Liver (tissue), 9 donors: Measurements from ENCODE around the gene AJAP1. TPM values are rescaled to one million over a fixed set of nuclear protein-coding genes. Genes with fewer than 3 reads are reported as not detected.

Experiments
- DNase-seq: peaks from one replicate; pipeline ENCODE4 v3.0.0-alpha.2; 2017; ENCODE audit warnings: low spot score
- H3K27ac ChIP-seq, 2 donors: one replicate each; pipeline ENCODE4 v1.7.0; 2013; ENCODE audit warnings: inconsistent platforms in 2 of 2, low read length in 2 of 2, control low read depth in 1 of 2, low read depth in 1 of 2, mild to moderate bottlenecking in 1 of 2
- H3K27me3 ChIP-seq, 4 donors: one replicate each; pipeline versions ENCODE4 v1.6.1 to v1.7.0; 2013; ENCODE audit warnings: low read length in 3 of 4, inconsistent platforms in 1 of 4, mild to moderate bottlenecking in 1 of 4, moderate library complexity in 1 of 4; ENCODE audit not compliant: control insufficient read depth in 4 of 4, insufficient read depth in 4 of 4
- H3K36me3 ChIP-seq, 4 donors: one replicate each; pipeline versions ENCODE4 v1.6.1 to v1.7.0; 2013; ENCODE audit warnings: low read length in 3 of 4, mild to moderate bottlenecking in 3 of 4, low read depth in 1 of 4, moderate library complexity in 1 of 4; ENCODE audit not compliant: control insufficient read depth in 4 of 4, insufficient read depth in 3 of 4
- H3K4me1 ChIP-seq, 4 donors: one replicate each; pipeline versions ENCODE4 v1.6.1 to v1.7.0; 2013; ENCODE audit warnings: low read length in 3 of 4, mild to moderate bottlenecking in 3 of 4, moderate library complexity in 1 of 4; ENCODE audit not compliant: control insufficient read depth in 4 of 4, insufficient read depth in 4 of 4
- H3K4me3 ChIP-seq, 3 donors: one replicate each; pipeline versions ENCODE4 v1.6.1 to v1.7.0; 2013; ENCODE audit warnings: low read length in 3 of 3, control low read depth in 1 of 3, low read depth in 1 of 3, mild to moderate bottlenecking in 1 of 3
- H3K9ac ChIP-seq, 2 donors: one replicate each; pipeline ENCODE4 v1.7.0; 2013; ENCODE audit warnings: low read length in 2 of 2, mild to moderate bottlenecking in 2 of 2, moderate library complexity in 2 of 2, control low read depth in 1 of 2, low read depth in 1 of 2
- H3K9me3 ChIP-seq, 4 donors: one replicate each; pipeline versions ENCODE4 v1.6.1 to v1.7.0; 2013; ENCODE audit warnings: low read length in 3 of 4; ENCODE audit not compliant: control insufficient read depth in 4 of 4
- ATF3 ChIP-seq: IDR thresholded peaks from 2 replicates; pipeline ENCODE4 v1.6.1; 2016; ENCODE audit warnings: antibody characterized with exemption
- CTCF ChIP-seq: fragments of 150-350 bp; IDR thresholded peaks from 2 replicates; pipeline ENCODE4 v1.5.1; 2017; ENCODE audit warnings: improper control_type of control experiment, low read depth, low read length; ENCODE audit not compliant: missing input control
- EGR1 ChIP-seq, 2 donors: IDR thresholded peaks; 2 replicates each; pipeline ENCODE4 v1.6.1; 2016 to 2018; ENCODE audit warnings: antibody characterized with exemption in 2 of 2, low read depth in 2 of 2
- GABPA ChIP-seq, 2 donors: IDR thresholded peaks in 1 of 2; conservative IDR thresholded peaks in 1 of 2; 2 replicates each; pipeline ENCODE4 v1.6.1; 2016; ENCODE audit warnings: antibody characterized with exemption in 2 of 2, mild to moderate bottlenecking in 1 of 2, moderate library complexity in 1 of 2
- HNF4A ChIP-seq, 2 donors: conservative IDR thresholded peaks; 2 replicates each; pipeline ENCODE4 v1.6.1; 2016; ENCODE audit warnings: antibody characterized with exemption in 2 of 2, mild to moderate bottlenecking in 2 of 2
- HNF4G ChIP-seq: IDR thresholded peaks from 2 replicates; pipeline ENCODE4 v1.6.1; 2016; ENCODE audit warnings: antibody characterized with exemption
- JUND ChIP-seq, 2 donors: IDR thresholded peaks; 2 replicates each; pipeline ENCODE4 v1.6.1; 2016; ENCODE audit warnings: antibody characterized with exemption in 2 of 2
- NR2F2 ChIP-seq: IDR thresholded peaks from 2 replicates; pipeline ENCODE4 v1.6.1; 2016; ENCODE audit warnings: antibody characterized with exemption
- REST ChIP-seq: IDR thresholded peaks from 2 replicates; pipeline ENCODE4 v1.6.1; 2016; ENCODE audit warnings: antibody characterized with exemption, mild to moderate bottlenecking
- RXRA ChIP-seq, 2 donors: IDR thresholded peaks; 2 replicates each; pipeline ENCODE4 v1.6.1; 2017 to 2018; ENCODE audit warnings: antibody characterized with exemption in 2 of 2, mild to moderate bottlenecking in 1 of 2
- SP1 ChIP-seq: IDR thresholded peaks from 2 replicates; pipeline ENCODE4 v1.6.1; 2018; ENCODE audit warnings: antibody characterized with exemption, mild to moderate bottlenecking
- TAF1 ChIP-seq: conservative IDR thresholded peaks from 2 replicates; pipeline ENCODE4 v1.6.1; 2016; ENCODE audit warnings: antibody characterized with exemption, mild to moderate bottlenecking
- YY1 ChIP-seq: IDR thresholded peaks from 2 replicates; pipeline ENCODE4 v1.6.1; 2016; ENCODE audit warnings: antibody characterized with exemption, mild to moderate bottlenecking
- ZBTB33 ChIP-seq: IDR thresholded peaks from 2 replicates; pipeline ENCODE4 v1.6.1; 2016; ENCODE audit warnings: antibody characterized with exemption
- WGBS: extraction: QIAGEN DNeasy Blood & Tissue Kit; methylation state at CpG from one replicate; pipeline ENCODE4 v1.1.7; 2013; 5-methylcytosine and 5-hydroxymethylcytosine counted together
- polyA plus RNA-seq, 2 donors: library from polyadenylated mRNA; stranded (reverse) in 1 of 2; unstranded in 1 of 2; fragments of 200-250 nt in 1 of 2; fragments of >200 nt in 1 of 2; fragmentation: Nextera tagmentation in 1 of 2; extraction: Ambion mirVana in 1 of 2; gene quantifications; one replicate each; pipeline versions ENCODE4 v1.2.1 to v1.2.3, GENCODE V29; 2013 to 2015
- total RNA-seq, 2 donors: library from RNA; depleted of rRNA; stranded (reverse); fragments of >200 nt; gene quantifications; one replicate each; pipeline ENCODE4 v1.2.3, GENCODE V29; 2014
- donor health status: healthy.
- donor health status: healthy.
- donor health status: healthy.
- donor health status: healthy.
- donor health status: healthy.

AJAP1 gene
- total and polyA plus RNA-seq, 4 donors = under 0.01 to 0.21 (median 0.08) TPM; not detected in 1

GRCh38 chr1:4624801-4625200 lies 29.6 kb upstream of the AJAP1 start:
- DNase-seq = no peak
- Histone ChIP-seq H3K9me3 (no peaks in the 10 kb centered on the region), H3K27me3 (peaks cover 0 to 3% (median 0%) of the 10 kb centered on the region in 4 donors), H3K4me3 (no peak overlapping the region), H3K4me1 (no peaks in the 10 kb centered on the region), H3K36me3 (no peaks in the 10 kb centered on the region), H3K27ac (no peak overlapping the region), H3K9ac (no peak overlapping the region)
- TF ChIP-seq NR2F2 (no peak), JUND (IDR thresholded peaks at IDR 0.05) (no peak), REST (no peak), HNF4A (conservative IDR thresholded peaks at IDR 0.05) (no peak), CTCF (no peak)
- WGBS = 74% methylated on average over 9 of the region's 9 CpGs

GRCh38 chr1:4626061-4626460 lies 28.3 kb upstream of the AJAP1 start:
- TF ChIP-seq SP1 (no peak), YY1 (no peak), TAF1 (no peak), EGR1 (IDR thresholded peaks at IDR 0.05; ENCODE audit: low read depth in 2 of 2) (no peak), GABPA (IDR thresholded peaks at IDR 0.05 in 1 of 2, conservative IDR thresholded peaks at IDR 0.05 in 1 of 2) (no peak), HNF4G (no peak), HNF4A (conservative IDR thresholded peaks at IDR 0.05) (no peak), ZBTB33 (no peak), CTCF (no peak), ATF3 (no peak), RXRA (IDR thresholded peaks at IDR 0.05) (no peak), NR2F2 (no peak)
- no peak overlapping the region for H3K9ac ChIP-seq
- no peaks in the 10 kb centered on the region for H3K9me3 ChIP-seq
- H3K4me1 ChIP-seq = no peaks in the 10 kb centered on the region
- 79% methylated on average over 13 of the region's 13 CpGs for WGBS
- H3K36me3 ChIP-seq = no peaks in the 10 kb centered on the region
- DNase-seq = no peak
- no peak overlapping the region for H3K4me3 ChIP-seq
- peaks cover 0 to 3% (median 0%) of the 10 kb centered on the region in 4 donors for H3K27me3 ChIP-seq
- H3K27ac ChIP-seq = no peak overlapping the region
